HG03520 (cell line): ENCODE measurements around the gene PYCR2.
A peak's percentile ranks its signal among the peaks of the same experiment; 100 is the strongest.
"Not testable (repeated sequence)": the region's sequence is repeated elsewhere in the genome, so short reads cannot be mapped to it uniquely, and the experiment has no call there.

Experiments
- ATAC-seq: cut with Tn5 transposase; IDR thresholded peaks from one replicate; pipeline ENCODE4 v1.9.1; 2021; ENCODE audit warnings: mild to moderate bottlenecking, moderate library complexity; ENCODE audit not compliant: unreplicated experiment

Gene PYCR2

GRCh38 chr1:225923692-225924555 is at the start of gene PYCR2:
Gene PYCR2, minus strand, starts transcription at chr1:225924250. Its CDS starts 140 bp downstream, at chr1:225924110.
- peak; percentile 98 for ATAC-seq

DNA sequence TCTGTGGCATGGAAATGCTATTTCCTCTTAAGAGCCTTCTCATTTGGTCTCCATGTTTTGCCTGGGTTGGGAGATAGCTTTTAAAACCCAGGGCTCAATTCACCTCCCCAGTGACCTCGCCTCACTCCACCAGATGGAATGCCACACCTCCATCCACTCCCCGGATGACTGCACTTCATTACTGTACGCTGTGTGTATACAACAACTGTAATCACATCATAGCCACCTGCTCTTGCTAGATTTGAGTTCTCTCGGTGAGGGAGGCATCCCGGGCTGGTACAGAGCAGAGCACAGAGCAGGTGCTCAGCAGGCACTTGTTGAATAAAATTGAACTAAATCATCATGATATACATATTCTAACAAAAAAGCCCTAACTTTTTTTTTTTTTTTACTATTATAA is 49.1 kb upstream of the PYCR2 start:
- ATAC-seq = no peak

- ATAC-seq = no peak
These were observed 48.5 kb upstream of the PYCR2 start for GRCh38 chr1:225972344-225973152.

GRCh38 chr1:225970592-225971157 is 46.6 kb upstream of the PYCR2 start:
- ATAC-seq = not testable (repeated sequence)

DNA sequence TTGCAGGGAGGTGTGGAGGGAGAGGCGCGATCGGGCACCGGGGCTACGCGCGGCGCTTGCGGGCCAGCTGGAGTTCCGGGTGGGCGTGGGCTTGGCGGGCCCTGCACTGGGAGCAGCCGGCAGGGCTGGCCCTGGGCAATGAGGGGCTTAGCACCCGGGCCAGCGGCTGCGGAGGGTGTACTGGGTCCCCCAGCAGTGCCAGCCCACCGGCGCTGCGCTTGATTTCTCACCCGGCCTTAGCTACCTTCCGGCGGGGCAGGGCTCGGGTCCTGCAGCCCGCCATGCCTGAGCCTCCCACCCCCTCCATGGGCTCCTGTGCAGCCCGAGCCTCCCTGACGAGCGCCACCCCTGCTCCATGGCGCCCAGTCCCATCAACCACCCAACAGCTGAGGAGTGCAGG is 45.7 kb upstream of the PYCR2 start:
- not testable (repeated sequence) for ATAC-seq

DNA sequence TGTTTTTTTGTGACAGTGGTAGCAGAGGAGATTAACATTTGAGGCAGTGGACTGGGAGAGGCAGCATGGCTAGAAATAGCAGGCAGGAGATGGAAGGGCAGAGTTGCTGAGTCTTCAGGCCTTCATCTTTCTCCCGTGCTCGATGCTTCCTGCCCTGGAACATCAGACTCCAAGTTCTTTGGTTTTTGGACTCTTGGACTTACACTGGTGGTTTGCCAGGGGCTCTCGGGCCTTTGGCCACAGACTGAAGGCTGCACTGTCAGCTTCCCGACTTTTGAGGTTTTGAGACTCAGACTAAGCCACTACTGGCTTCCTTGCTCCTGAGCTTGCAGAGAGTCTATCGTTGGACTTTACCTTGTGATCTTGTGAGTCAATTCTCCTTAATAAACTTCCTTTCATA is 41.2 kb upstream of the PYCR2 start:
- ATAC-seq = no peak

GRCh38 chr1:225963735-225964530 is 39.9 kb upstream of the PYCR2 start:
- no peak for ATAC-seq

- peak; percentile 73 for ATAC-seq
These were observed 38.5 kb upstream of the PYCR2 start for GRCh38 chr1:225962440-225962975.

DNA sequence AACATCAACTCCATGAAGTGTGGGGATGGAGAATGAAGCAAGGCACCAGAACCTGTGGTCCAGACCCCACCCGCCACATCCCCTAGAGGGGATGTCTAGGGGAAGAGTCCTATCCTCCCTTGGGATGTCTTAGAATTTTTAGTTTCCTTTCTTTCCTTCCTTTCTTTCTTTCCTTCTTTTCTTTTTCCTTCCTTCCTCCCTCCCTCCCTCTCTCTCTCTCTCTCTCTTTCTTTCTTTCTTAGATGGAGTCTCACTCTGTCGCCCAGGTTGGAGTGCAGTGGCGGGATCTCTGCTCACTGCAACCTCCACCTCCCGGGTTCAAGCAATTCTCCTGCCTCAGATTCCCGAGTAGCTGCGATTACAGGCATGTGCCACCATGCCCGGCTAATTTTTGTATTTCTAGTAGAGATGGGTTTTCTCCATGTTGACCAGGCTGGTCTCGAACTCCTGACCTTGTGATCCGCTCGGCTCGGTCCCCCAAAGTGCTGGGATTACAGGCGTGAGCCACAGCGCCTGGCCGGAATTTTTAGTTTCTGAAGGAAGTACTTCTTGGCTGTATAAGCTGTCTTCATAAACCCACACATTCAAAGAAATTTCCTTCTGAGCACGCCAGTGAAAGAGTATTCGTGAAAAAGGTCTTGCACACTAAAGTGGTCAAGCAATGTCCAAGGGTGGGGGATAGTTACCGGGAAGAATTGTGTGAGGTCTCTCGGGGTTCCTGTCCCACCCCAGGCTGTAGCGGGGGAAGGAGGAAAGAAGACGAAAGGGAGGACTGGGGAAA is 37.8 kb upstream of the PYCR2 start:
- ATAC-seq = no peak

GRCh38 chr1:225958041-225958440 is 34.0 kb upstream of the PYCR2 start:
- ATAC-seq = no peak

GRCh38 chr1:225954753-225955152 is 30.7 kb upstream of the PYCR2 start:
- no peak for ATAC-seq

DNA sequence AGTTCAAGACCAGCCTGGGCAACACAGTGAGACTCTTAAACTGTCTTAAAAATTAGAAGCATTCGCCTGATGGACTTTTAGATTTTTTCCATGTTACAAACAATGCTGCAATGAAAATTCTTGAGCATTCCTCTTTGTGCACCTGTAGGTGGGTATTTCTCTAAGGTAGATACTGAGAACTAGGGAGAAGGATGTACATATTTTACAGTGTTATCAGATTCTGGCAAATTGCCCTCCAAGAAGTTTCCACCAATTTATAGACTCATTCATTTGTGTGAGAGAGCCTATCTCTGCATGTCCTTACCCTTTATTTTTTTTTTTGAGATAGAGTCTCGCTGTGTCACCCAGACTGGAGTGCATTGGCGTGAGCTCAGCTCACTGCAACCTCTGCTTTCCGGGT is 29.3 kb upstream of the PYCR2 start:
- ATAC-seq = no peak

DNA sequence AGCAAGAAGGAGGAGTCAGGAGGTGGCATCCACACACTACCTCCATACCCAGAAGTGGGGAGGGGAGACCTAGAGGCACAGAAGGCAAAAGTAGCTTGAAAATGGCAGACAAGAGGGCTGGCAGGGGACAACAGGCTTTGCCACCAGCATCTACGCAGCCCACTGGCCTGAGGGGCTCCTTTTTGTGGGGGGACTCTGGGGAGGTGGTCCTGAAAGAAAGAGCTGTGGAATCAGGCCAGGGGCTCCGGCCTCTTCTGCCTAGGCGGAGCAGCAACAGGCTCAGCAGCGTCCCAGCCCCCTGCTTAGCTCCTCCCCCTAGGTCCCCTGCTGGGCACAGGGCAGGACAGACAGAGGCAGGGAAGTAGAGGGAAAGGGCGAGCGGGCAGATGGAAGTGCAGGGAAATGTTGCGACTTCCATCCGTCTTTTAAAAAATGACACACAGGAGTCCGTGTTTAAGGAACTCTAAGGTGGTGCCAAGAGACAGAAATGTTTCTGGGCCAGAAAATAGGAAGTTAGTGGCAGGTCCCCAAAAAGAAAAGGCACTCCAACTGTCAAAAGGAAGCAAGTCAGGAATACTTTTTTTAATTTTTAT is 27.0 kb upstream of the PYCR2 start:
- no peak for ATAC-seq

DNA sequence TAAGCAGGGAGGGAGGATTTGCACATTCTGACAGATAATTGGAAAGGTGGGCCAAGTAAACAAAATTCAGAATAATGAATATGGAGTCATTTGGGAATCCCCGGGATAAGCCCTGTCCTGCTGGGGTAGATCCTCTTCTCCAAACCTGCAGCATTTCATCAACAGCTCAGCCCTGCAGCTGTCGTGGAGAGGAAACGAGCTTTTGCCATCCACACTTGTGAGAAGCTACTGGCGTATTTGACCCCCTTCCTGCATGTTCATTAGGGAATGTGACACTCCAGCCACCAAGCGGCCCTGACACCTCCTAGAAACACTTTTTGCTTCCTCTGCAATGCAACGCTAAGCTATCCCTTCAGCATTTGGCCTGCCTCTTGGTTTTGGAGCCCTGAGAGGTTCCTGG is 25.0 kb upstream of the PYCR2 start:
- ATAC-seq = no peak

GRCh38 chr1:225946803-225947202 is 22.8 kb upstream of the PYCR2 start:
- no peak for ATAC-seq

DNA sequence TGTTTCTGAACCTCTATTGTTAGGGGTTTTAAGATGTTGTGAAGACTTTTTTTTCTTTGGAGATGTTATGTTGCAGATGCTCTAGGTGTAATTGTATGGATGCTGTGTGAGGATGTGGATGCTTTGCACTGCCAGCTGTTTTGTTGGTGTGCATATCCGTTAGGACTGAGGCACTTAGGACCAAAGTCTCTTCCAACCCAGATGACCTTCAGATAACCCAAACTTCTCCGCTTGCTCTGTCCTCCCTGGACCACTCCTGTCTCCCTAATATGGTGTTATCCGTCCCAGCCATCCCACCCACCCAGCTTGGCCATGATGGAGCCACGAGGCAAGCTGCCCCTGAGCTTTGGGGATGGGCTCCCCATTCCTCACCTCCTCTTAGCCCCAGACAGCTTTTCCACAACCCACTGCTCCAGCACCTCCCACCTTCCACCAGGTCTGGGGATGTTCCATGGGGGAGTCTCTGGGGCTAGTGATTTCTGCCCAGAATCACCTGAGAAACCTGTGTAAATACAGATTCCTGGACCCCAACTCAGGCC is 22.1 kb upstream of the PYCR2 start:
- ATAC-seq = no peak

DNA sequence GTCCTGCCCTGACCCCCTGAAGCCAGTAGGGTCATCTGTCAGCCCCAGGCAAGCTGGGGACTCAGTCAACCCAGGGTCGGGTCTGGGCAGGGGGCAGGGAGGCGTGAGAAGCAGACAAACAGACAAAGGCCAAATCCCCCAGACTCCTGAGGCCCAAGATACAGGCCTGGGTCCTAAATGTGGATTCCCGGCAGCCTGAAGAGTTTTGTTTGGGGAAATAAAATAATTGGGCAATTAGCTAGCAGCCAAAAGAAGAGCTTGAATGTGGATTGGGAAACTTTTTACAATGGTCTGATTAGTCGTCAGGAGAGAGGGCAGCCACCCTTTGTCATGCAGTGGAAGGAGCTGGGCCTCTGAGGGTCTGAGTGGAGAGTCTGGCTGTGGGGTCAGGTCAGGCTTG is 21.5 kb upstream of the PYCR2 start:
- no peak for ATAC-seq

DNA sequence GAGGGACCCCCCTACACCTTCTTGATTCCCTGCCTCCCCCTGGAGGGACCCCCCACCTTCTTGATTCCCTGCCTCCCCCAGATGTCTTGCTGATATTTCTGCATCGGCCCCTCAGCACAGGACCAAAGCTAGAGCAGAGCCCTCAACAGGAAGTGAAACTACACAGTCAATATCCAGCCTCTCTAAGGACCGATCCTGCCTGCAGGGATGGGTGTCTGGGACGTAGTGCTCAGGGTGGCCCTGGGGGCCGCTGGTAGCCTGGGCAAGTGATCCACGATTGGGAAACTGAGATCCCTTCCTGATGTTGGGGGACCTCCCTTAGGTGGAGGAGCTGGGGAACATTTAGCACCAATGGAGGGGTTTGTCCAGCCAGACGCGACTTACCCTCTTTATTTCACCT is 20.9 kb upstream of the PYCR2 start:
- peak; percentile 68 for ATAC-seq

GRCh38 chr1:225944387-225944786 is 20.3 kb upstream of the PYCR2 start:
- ATAC-seq = no peak
